SK-N-SH (cell line): ENCODE results near the gene MAD1L1. TPM values are rescaled to one million over a fixed set of nuclear protein-coding genes. Genes with fewer than 3 reads are reported as not detected.

Experiments used
- CTCF ChIA-PET: fragments of 300-600, 350-600 bp; formaldehyde crosslinking; extraction: SDS; loops from one replicate; lab custom pipeline; 2021; lab: Yijun Ruan, JAX
- POLR2A ChIA-PET: fragments of 350-600 bp; sonication (Branson Sonifier 250); formaldehyde crosslinking; extraction: SDS; loops from one replicate; lab custom pipeline; 2020; ENCODE audit warnings: antibody characterized with exemption, inconsistent platforms; lab: Yijun Ruan, JAX
- DNase-seq: peaks from one replicate; pipeline ENCODE4 v3.0.0; 2012
- H2AFZ ChIP-seq: fragments of 200-600 bp; sonication (generic); 2 replicates; pipeline ENCODE4 v1.8.1; 2016; ENCODE audit warnings: antibody characterized with exemption, mild to moderate bottlenecking, low read depth
- H3F3A ChIP-seq: fragments of 200-600 bp; sonication (generic); replicated peaks from 2 replicates; pipeline ENCODE3; 2016; ENCODE audit warnings: antibody characterized with exemption, mild to moderate bottlenecking; ENCODE audit not compliant: insufficient read depth
- H3K27ac ChIP-seq, 2 experiments: fragments of 200-500 bp in 1 of 2; fragments of 200-600 bp in 1 of 2; sonication (Bioruptor generic) in 1 of 2; sonication (generic), shearing (Covaris generic) in 1 of 2; 2 replicates each; pipeline versions ENCODE4 v1.5.1 to v1.6.1; 2014 to 2016; ENCODE audit warnings: low read depth in 2 of 2, inconsistent platforms in 1 of 2, low read length in 1 of 2, mild to moderate bottlenecking in 1 of 2, mixed read lengths in 1 of 2
- H3K27me3 ChIP-seq: fragments of 200-600 bp; sonication (generic), shearing (Covaris generic); 2 replicates; pipeline ENCODE4 v1.6.1; 2016; ENCODE audit warnings: mixed run types; ENCODE audit not compliant: insufficient read depth
- H3K36me3 ChIP-seq, 2 experiments: fragments of 200-500 bp in 1 of 2; fragments of 200-600 bp in 1 of 2; sonication (Bioruptor generic) in 1 of 2; sonication (generic) in 1 of 2; replicated peaks in 1 of 2; 2 replicates each; pipeline versions ENCODE3 to v1.5.1; 2014 to 2016; ENCODE audit warnings: low read length in 1 of 2, mild to moderate bottlenecking in 1 of 2; ENCODE audit not compliant: insufficient read depth in 2 of 2, control insufficient read depth in 1 of 2
- H3K4me1 ChIP-seq, 2 experiments: fragments of 200-500 bp in 1 of 2; fragments of 200-600 bp in 1 of 2; sonication (Bioruptor generic) in 1 of 2; sonication (generic), shearing (Covaris generic) in 1 of 2; 2 replicates each; pipeline versions ENCODE4 v1.5.1 to v1.6.1; 2014 to 2016; ENCODE audit warnings: low read depth in 1 of 2, low read length in 1 of 2, mixed run types in 1 of 2; ENCODE audit not compliant: insufficient read depth in 2 of 2, control insufficient read depth in 1 of 2
- H3K4me2 ChIP-seq: fragments of 200-600 bp; sonication (generic), shearing (Covaris generic); 2 replicates; pipeline ENCODE4 v1.6.1; 2017; ENCODE audit warnings: mixed run types
- H3K4me3 ChIP-seq, 2 experiments: fragments of 200-500 bp in 1 of 2; fragments of 200-600 bp in 1 of 2; sonication (Bioruptor generic) in 1 of 2; sonication (generic), shearing (Covaris generic) in 1 of 2; 2 replicates each; pipeline versions ENCODE4 v1.5.1 to v1.8.1; 2014 to 2016; ENCODE audit warnings: low read depth in 2 of 2, inconsistent platforms in 1 of 2, low read length in 1 of 2, mild to moderate bottlenecking in 1 of 2, mixed read lengths in 1 of 2, moderate library complexity in 1 of 2
- H3K79me2 ChIP-seq: fragments of 200-600 bp; sonication (generic); 2 replicates; pipeline ENCODE4 v1.8.1; 2017; ENCODE audit warnings: mild to moderate bottlenecking; ENCODE audit not compliant: insufficient read depth
- H3K9ac ChIP-seq: fragments of 200-600 bp; sonication (generic); 2 replicates; pipeline ENCODE4 v1.6.1; 2017; ENCODE audit warnings: mixed run types
- H3K9me2 ChIP-seq: fragments of 200-600 bp; sonication (generic); 2 replicates; pipeline ENCODE4 v1.6.1; 2017; ENCODE audit warnings: mixed run types
- H3K9me3 ChIP-seq: fragments of 200-600 bp; sonication (generic); 2 replicates; pipeline ENCODE4 v1.6.1; 2017; ENCODE audit warnings: mixed run types, mild to moderate bottlenecking, moderate library complexity
- H4K20me1 ChIP-seq: fragments of 200-600 bp; sonication (generic); 2 replicates; pipeline ENCODE4 v1.6.1; 2017; ENCODE audit warnings: mild to moderate bottlenecking, mixed run types; ENCODE audit not compliant: insufficient read depth
- CHD2 ChIP-seq: fragments of 150-350 bp; IDR thresholded peaks from 2 replicates; pipeline ENCODE4 v1.6.1; 2018; ENCODE audit warnings: low read length; ENCODE audit not compliant: partially characterized antibody
- ELF1 ChIP-seq: IDR thresholded peaks from 2 replicates; pipeline ENCODE4 v1.4.0; 2012
- EP300 ChIP-seq, 2 experiments: IDR thresholded peaks; 2 replicates each; pipeline versions ENCODE4 v1.4.0 to v1.6.1; 2012; ENCODE audit warnings: borderline replicate concordance in 1 of 2, low read depth in 1 of 2, low read length in 1 of 2
- EZH2phosphoT487 ChIP-seq: fragments of 200-600 bp; sonication (generic); IDR thresholded peaks from 2 replicates; pipeline ENCODE4 v1.6.1; 2017; ENCODE audit warnings: low read depth, mixed run types, mild to moderate bottlenecking, antibody characterized with exemption, moderate library complexity, borderline replicate concordance
- FOSL2 ChIP-seq: IDR thresholded peaks from 2 replicates; pipeline ENCODE4 v1.4.0; 2012; ENCODE audit warnings: low read depth, mild to moderate bottlenecking, moderate library complexity, borderline replicate concordance
- GATA2 ChIP-seq: sonication (generic); formaldehyde crosslinking; IDR thresholded peaks from 2 replicates; pipeline ENCODE4 v1.5.0; 2020; ENCODE audit warnings: mild to moderate bottlenecking, missing genetic modification reagents
- MXI1 ChIP-seq: IDR thresholded peaks from 2 replicates; pipeline ENCODE4 v1.6.1; 2012; ENCODE audit warnings: mild to moderate bottlenecking, low read depth, low read length, improper control_type of control experiment
- RCOR1 ChIP-seq: fragments of 150-350 bp; IDR thresholded peaks from 2 replicates; pipeline ENCODE4 v1.6.1; 2017; ENCODE audit warnings: antibody characterized with exemption, low read length
- TEAD4 ChIP-seq: IDR thresholded peaks from 2 replicates; pipeline ENCODE4 v1.4.0; 2012; ENCODE audit warnings: mild to moderate bottlenecking, borderline replicate concordance; ENCODE audit not compliant: insufficient read depth
- USF2 ChIP-seq: fragments of 150-350 bp; IDR thresholded peaks from 2 replicates; pipeline ENCODE4 v1.6.1; 2017; ENCODE audit warnings: antibody characterized with exemption, low read length, low read depth, borderline replicate concordance
- YY1 ChIP-seq: IDR thresholded peaks from 2 replicates; pipeline ENCODE4 v1.4.0; 2012; ENCODE audit warnings: low read depth, mild to moderate bottlenecking
- WGBS: methylation state at CpG from one replicate; pipeline ENCODE4 v1.1.6; 2017; ENCODE audit warnings: low lambda C conversion rate; 5-methylcytosine and 5-hydroxymethylcytosine counted together
- polyA plus RNA-seq, 3 experiments: library from polyadenylated mRNA; depleted of rRNA; stranded (reverse); fragments of >200 nt; gene quantifications; 2 replicates each; pipeline ENCODE4 v1.2.3, GENCODE V29; 2012
- TF ChIP-seq, protein P1 (sequence below): fragments of 200-600 bp; sonication (generic); IDR thresholded peaks from 2 replicates; pipeline ENCODE4 v1.6.1; 2017; ENCODE audit warnings: antibody characterized with exemption, mild to moderate bottlenecking, moderate library complexity
- TF ChIP-seq, protein P2 (sequence below): IDR thresholded peaks from 2 replicates; pipeline ENCODE4 v1.6.1; 2012; ENCODE audit warnings: mild to moderate bottlenecking, low read depth, low read length, moderate library complexity
- TF ChIP-seq, protein P3 (sequence below): IDR thresholded peaks from 2 replicates; pipeline ENCODE4 v1.4.0; 2012; ENCODE audit warnings: low read depth, borderline replicate concordance

MAD1L1 gene
- polyA plus RNA-seq, 1 of the 3 experiments (the other 2 are of a cell fraction) = 46.2 TPM

- H3F3A ChIP-seq = no peaks in the 10 kb centered on the region
- H3K4me2 ChIP-seq = no peak overlapping the region
- H3K9me2 ChIP-seq = no peaks in the 10 kb centered on the region
- H4K20me1 ChIP-seq = no peaks in the 10 kb centered on the region
- H3K4me3 ChIP-seq = no peak overlapping the region
- 92% methylated on average over 25 of the region's 30 CpGs for WGBS
- H3K9ac ChIP-seq = no peak overlapping the region
- ChIA-PET POLR2A (no interaction called here), CTCF (interaction anchor here (1.1 to 1.6 kb wide), 2 partner anchors 9 to 17 kb away, joined by 3 to 4 read pairs; no protein-coding TSS in a partner anchor)
- H3K27me3 ChIP-seq = no peaks in the 10 kb centered on the region
- no peaks in the 10 kb centered on the region for H3K9me3 ChIP-seq
- peaks cover 0 to 67% of the 10 kb centered on the region in 2 experiments; a peak in 1 of 4 replicates for H3K4me1 ChIP-seq
- no peak overlapping the region for H3K27ac ChIP-seq
- no peak for DNase-seq
- H3K79me2 ChIP-seq = no peaks in the 10 kb centered on the region
- TF ChIP-seq, protein P1, sequence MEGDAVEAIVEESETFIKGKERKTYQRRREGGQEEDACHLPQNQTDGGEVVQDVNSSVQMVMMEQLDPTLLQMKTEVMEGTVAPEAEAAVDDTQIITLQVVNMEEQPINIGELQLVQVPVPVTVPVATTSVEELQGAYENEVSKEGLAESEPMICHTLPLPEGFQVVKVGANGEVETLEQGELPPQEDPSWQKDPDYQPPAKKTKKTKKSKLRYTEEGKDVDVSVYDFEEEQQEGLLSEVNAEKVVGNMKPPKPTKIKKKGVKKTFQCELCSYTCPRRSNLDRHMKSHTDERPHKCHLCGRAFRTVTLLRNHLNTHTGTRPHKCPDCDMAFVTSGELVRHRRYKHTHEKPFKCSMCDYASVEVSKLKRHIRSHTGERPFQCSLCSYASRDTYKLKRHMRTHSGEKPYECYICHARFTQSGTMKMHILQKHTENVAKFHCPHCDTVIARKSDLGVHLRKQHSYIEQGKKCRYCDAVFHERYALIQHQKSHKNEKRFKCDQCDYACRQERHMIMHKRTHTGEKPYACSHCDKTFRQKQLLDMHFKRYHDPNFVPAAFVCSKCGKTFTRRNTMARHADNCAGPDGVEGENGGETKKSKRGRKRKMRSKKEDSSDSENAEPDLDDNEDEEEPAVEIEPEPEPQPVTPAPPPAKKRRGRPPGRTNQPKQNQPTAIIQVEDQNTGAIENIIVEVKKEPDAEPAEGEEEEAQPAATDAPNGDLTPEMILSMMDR = no peak
- TF ChIP-seq MXI1 (no peak), GATA2 (CRISPR knock-in tag) (no peak), FOSL2 (no peak), ELF1 (no peak), CHD2 (no peak)
- no peak overlapping the region for H2AFZ ChIP-seq
- H3K36me3 ChIP-seq = no peaks in the 10 kb centered on the region
Measured at GRCh38 chr7:1847260-1848001, 385.3 kb downstream of the MAD1L1 start.

DNA sequence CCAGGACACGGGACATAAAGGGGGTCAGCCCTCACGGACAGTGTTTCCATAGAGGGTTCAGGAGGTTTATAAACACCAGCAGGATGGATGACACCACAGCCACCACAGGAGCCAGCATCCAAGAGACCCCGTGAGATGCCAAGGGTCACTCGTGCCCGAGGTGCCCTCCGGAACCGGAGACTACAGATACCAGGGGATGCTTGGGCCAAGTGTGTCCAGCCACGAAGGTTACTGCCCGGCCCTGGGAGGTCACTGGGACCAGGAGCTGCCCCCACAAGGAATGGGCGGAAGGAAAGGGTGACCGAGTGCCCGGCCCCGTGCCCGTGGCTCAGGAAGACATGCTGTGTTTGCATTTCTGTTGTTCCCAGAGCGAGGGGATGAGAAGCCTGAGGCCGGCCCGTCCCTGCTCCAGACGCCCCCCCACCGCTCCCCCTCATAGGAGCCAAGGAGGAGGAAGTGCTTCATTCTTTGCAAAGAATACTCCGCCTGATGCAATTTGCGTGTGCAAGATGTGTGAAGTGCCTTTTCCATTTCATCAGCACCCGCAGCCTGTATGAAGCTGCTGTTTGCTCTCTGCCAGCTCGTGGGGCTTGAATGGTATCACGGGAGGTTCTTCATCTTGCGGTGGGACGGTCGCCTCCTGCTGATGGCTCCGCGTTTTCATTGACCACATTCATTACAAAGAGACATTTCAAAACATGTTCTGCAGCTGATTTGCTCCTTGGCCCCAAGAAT is 386.2 kb downstream of the MAD1L1 start:
- no peak for DNase-seq
- ChIA-PET POLR2A (interaction anchor here (1.4 kb wide), 1 partner anchor 10 kb away, joined by 4 read pairs; no protein-coding TSS in a partner anchor), CTCF (interaction anchor here (1.0 to 2.6 kb wide), 4 partner anchors 8 to 363 kb away, joined by 3 to 8 read pairs (median 4); no protein-coding TSS in a partner anchor)
- Histone ChIP-seq H3K4me1 (peaks cover 0 to 67% of the 10 kb centered on the region in 2 experiments; a peak in 1 of 4 replicates), H3K4me2 (no peak overlapping the region), H3K36me3 (no peaks in the 10 kb centered on the region), H3K9ac (no peak overlapping the region), H4K20me1 (no peaks in the 10 kb centered on the region), H3K27ac (peak overlapping the region in 1 of 2 experiments; percentile 63; a peak in 1 of 4 replicates), H3K9me3 (no peaks in the 10 kb centered on the region), H3K27me3 (no peaks in the 10 kb centered on the region), H3K4me3 (no peak overlapping the region), H3K9me2 (no peaks in the 10 kb centered on the region), H3F3A (no peaks in the 10 kb centered on the region), H2AFZ (no peak overlapping the region), H3K79me2 (no peaks in the 10 kb centered on the region)
- 90% methylated on average over 23 of the region's 29 CpGs for WGBS
- TF ChIP-seq EZH2phosphoT487 (no peak), RCOR1 (no peak), TEAD4 (no peak), EP300 (IDR thresholded peaks at IDR 0.05; ENCODE audit: borderline replicate concordance in 1 of 2, low read depth in 1 of 2, low read length in 1 of 2) (no peak), YY1 (no peak), ELF1 (no peak), USF2 (no peak)
- TF ChIP-seq, protein P2, sequence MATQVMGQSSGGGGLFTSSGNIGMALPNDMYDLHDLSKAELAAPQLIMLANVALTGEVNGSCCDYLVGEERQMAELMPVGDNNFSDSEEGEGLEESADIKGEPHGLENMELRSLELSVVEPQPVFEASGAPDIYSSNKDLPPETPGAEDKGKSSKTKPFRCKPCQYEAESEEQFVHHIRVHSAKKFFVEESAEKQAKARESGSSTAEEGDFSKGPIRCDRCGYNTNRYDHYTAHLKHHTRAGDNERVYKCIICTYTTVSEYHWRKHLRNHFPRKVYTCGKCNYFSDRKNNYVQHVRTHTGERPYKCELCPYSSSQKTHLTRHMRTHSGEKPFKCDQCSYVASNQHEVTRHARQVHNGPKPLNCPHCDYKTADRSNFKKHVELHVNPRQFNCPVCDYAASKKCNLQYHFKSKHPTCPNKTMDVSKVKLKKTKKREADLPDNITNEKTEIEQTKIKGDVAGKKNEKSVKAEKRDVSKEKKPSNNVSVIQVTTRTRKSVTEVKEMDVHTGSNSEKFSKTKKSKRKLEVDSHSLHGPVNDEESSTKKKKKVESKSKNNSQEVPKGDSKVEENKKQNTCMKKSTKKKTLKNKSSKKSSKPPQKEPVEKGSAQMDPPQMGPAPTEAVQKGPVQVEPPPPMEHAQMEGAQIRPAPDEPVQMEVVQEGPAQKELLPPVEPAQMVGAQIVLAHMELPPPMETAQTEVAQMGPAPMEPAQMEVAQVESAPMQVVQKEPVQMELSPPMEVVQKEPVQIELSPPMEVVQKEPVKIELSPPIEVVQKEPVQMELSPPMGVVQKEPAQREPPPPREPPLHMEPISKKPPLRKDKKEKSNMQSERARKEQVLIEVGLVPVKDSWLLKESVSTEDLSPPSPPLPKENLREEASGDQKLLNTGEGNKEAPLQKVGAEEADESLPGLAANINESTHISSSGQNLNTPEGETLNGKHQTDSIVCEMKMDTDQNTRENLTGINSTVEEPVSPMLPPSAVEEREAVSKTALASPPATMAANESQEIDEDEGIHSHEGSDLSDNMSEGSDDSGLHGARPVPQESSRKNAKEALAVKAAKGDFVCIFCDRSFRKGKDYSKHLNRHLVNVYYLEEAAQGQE = no peak
- TF ChIP-seq, protein P3, sequence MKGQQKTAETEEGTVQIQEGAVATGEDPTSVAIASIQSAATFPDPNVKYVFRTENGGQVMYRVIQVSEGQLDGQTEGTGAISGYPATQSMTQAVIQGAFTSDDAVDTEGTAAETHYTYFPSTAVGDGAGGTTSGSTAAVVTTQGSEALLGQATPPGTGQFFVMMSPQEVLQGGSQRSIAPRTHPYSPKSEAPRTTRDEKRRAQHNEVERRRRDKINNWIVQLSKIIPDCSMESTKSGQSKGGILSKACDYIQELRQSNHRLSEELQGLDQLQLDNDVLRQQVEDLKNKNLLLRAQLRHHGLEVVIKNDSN = no peak
